OCI-LY1 (cell line): ENCODE results near the gene TAX1BP1.

Experiments
- EZH2 ChIP-seq: fragments of 200-600 bp; sonication (generic), shearing (Covaris generic); IDR thresholded peaks from 2 replicates; pipeline ENCODE4 v1.8.0; 2017; ENCODE audit warnings: borderline replicate concordance, mixed run types, mild to moderate bottlenecking, antibody characterized with exemption, low read length, moderate library complexity, mixed read lengths
- TF ChIP-seq, protein P1 (sequence below): fragments of 200-600 bp; sonication (generic), shearing (Covaris generic); IDR thresholded peaks from 2 replicates; pipeline ENCODE4 v1.5.1; 2017; ENCODE audit warnings: mild to moderate bottlenecking, antibody characterized with exemption, low read length, moderate library complexity, mixed read lengths

DNA sequence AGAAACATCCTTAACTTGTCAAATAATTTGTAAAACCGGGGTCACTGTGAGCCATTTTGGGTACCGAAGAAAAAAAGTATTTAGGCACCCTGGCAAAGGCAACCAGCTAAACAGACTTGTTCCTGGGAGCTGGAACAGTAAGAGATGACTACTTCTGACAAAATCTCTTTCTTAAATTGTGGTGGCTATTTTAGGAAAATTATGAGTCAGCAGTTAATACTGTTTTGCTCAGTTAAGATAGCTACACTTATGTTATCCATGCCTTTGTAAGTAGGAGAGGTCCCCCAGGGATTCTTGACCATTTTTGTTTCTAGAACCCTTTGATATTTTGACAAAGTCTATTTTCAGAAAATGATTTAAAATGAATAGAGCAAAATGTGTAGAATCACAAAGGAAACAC, 68.7 kb downstream of the TAX1BP1 start:
- no peak for TF ChIP-seq EZH2
- TF ChIP-seq, protein P1, sequence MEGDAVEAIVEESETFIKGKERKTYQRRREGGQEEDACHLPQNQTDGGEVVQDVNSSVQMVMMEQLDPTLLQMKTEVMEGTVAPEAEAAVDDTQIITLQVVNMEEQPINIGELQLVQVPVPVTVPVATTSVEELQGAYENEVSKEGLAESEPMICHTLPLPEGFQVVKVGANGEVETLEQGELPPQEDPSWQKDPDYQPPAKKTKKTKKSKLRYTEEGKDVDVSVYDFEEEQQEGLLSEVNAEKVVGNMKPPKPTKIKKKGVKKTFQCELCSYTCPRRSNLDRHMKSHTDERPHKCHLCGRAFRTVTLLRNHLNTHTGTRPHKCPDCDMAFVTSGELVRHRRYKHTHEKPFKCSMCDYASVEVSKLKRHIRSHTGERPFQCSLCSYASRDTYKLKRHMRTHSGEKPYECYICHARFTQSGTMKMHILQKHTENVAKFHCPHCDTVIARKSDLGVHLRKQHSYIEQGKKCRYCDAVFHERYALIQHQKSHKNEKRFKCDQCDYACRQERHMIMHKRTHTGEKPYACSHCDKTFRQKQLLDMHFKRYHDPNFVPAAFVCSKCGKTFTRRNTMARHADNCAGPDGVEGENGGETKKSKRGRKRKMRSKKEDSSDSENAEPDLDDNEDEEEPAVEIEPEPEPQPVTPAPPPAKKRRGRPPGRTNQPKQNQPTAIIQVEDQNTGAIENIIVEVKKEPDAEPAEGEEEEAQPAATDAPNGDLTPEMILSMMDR = no peak
